Right lung (tissue), 10 donors: ENCODE measurements around the gene RHBDD2. TPM values are rescaled to one million over a fixed set of nuclear protein-coding genes. Genes with fewer than 3 reads are reported as not detected.
"Not testable (repeated sequence)": the region's sequence is repeated elsewhere in the genome, so short reads cannot be mapped to it uniquely, and the experiment has no call there.

Experiments
- DNase-seq, 2 donors: peaks; one replicate each; pipeline ENCODE4 v3.0.0-alpha.2; 2013
- long read RNA-seq, 8 donors: transcript quantifications; one replicate each; lab custom pipeline, GENCODE V29; 2026
- polyA plus RNA-seq, 5 donors: library from polyadenylated mRNA; unstranded; fragments of 120-200 nt; gene quantifications; one replicate each; pipeline versions ENCODE4 v1.2.1 to v1.2.3, GENCODE V29; 2013; ENCODE audit warnings: inconsistent platforms in 1 of 5, low replicate concordance in 1 of 5; ENCODE audit not compliant: insufficient read length in 5 of 5, insufficient read depth in 1 of 5

Gene RHBDD2
- 10 to 100 TPM; 36.6 to 65.7 (median 45.4) TPM for polyA plus RNA-seq
- long read RNA-seq, donor 1, transcript RHBDD2-201 (4 exons, 1,802 nt), result major isoform, 13 of 42 reads
- long read RNA-seq, donor 1, transcript RHBDD2-202 (5 exons, 1,878 nt), result major isoform, 13 of 42 reads
- long read RNA-seq, donor 1, transcript RHBDD2-203 (3 exons, 1,274 nt), result minor isoform, 11 of 42 reads
- long read RNA-seq, donor 1, partial matches to known transcripts, result 0 of 42 reads
- long read RNA-seq, donor 1, other reads (novel, unspliced or antisense), result 0 of 42 reads
- long read RNA-seq, donor 2, transcript RHBDD2-201 (4 exons, 1,802 nt), result major isoform, 5 of 14 reads
- long read RNA-seq, donor 2, transcript RHBDD2-202 (5 exons, 1,878 nt), result major isoform, 5 of 14 reads
- long read RNA-seq, donor 2, partial matches to known transcripts, result 0 of 14 reads
- long read RNA-seq, donor 2, other reads (novel, unspliced or antisense), result 0 of 14 reads
- long read RNA-seq, donor 3, transcript RHBDD2-201 (4 exons, 1,802 nt), result major isoform, 6 of 35 reads
- long read RNA-seq, donor 3, transcript RHBDD2-203 (3 exons, 1,274 nt), result minor isoform, 5 of 35 reads
- long read RNA-seq, donor 3, transcript RHBDD2-202 (5 exons, 1,878 nt), result minor isoform, 5 of 35 reads
- long read RNA-seq, donor 3, partial matches to known transcripts, result 17 of 35 reads
- long read RNA-seq, donor 3, other reads (novel, unspliced or antisense), result 0 of 35 reads
- long read RNA-seq, donor 4, transcript RHBDD2-201 (4 exons, 1,802 nt), result major isoform, 12 of 30 reads
- long read RNA-seq, donor 4, transcript RHBDD2-202 (5 exons, 1,878 nt), result minor isoform, 7 of 30 reads
- long read RNA-seq, donor 4, transcript RHBDD2-203 (3 exons, 1,274 nt), result minor isoform, 11 of 30 reads
- long read RNA-seq, donor 4, partial matches to known transcripts, result 0 of 30 reads
- long read RNA-seq, donor 4, other reads (novel, unspliced or antisense), result 0 of 30 reads
- long read RNA-seq, donor 5, transcript RHBDD2-201 (4 exons, 1,802 nt), result major isoform, 16 of 34 reads
- long read RNA-seq, donor 5, transcript RHBDD2-203 (3 exons, 1,274 nt), result minor isoform, 13 of 34 reads
- long read RNA-seq, donor 5, partial matches to known transcripts, result 0 of 34 reads
- long read RNA-seq, donor 5, other reads (novel, unspliced or antisense), result 0 of 34 reads
- long read RNA-seq, donor 6, transcript RHBDD2-203 (3 exons, 1,274 nt), result minor isoform, 11 of 37 reads
- long read RNA-seq, donor 6, transcript RHBDD2-202 (5 exons, 1,878 nt), result minor isoform, 8 of 37 reads
- long read RNA-seq, donor 6, transcript RHBDD2-201 (4 exons, 1,802 nt), result major isoform, 16 of 37 reads
- long read RNA-seq, donor 6, partial matches to known transcripts, result 0 of 37 reads
- long read RNA-seq, donor 6, other reads (novel, unspliced or antisense), result 0 of 37 reads
- long read RNA-seq, donor 7, transcript RHBDD2-203 (3 exons, 1,274 nt), result major isoform, 24 of 51 reads
- long read RNA-seq, donor 7, transcript RHBDD2-201 (4 exons, 1,802 nt), result minor isoform, 13 of 51 reads
- long read RNA-seq, donor 7, transcript RHBDD2-202 (5 exons, 1,878 nt), result minor isoform, 12 of 51 reads
- long read RNA-seq, donor 7, partial matches to known transcripts, result 0 of 51 reads
- long read RNA-seq, donor 7, other reads (novel, unspliced or antisense), result 0 of 51 reads
- long read RNA-seq, donor 8, transcript RHBDD2-203 (3 exons, 1,274 nt), result major isoform, 7 of 14 reads
- long read RNA-seq, donor 8, transcript RHBDD2-201 (4 exons, 1,802 nt), result minor isoform, 5 of 14 reads
- long read RNA-seq, donor 8, partial matches to known transcripts, result 0 of 14 reads
- long read RNA-seq, donor 8, other reads (novel, unspliced or antisense), result 0 of 14 reads

DNA sequence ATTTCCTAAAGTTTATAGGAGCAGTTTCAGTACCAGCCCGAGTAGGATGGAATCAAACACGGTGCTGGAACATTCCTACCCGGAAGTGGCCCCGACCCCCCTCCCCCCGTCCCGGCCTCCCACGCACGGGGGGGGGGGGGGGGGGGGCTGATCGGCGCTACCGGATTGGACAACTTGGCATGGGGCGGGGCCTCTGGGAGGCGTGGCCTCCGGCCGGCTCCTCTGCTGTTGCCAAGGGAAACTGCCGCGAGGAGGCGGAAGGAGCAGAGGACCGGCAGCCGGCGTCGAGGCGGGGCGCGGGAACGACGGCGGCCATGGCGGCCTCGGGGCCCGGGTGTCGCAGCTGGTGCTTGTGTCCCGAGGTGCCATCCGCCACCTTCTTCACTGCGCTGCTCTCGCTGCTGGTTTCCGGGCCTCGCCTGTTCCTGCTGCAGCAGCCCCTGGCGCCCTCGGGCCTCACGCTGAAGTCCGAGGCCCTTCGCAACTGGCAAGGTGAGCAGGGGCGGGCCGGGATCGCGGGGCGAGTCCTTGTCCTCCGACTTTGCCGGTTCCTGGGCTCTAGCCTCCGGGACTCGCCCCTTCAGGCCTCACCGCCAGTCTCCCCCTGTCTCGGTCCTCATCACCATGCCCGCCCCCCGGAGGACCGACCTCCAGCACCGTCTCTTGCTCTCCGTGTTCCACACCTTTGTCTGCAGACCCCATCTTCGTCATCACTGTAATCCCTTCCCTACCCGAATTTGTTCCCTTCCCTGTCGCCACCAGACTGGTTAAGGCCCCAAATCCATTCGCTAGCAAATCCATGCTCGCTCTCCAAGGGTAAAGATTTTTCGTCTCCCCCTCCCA is at the start of gene RHBDD2:
TSS of gene RHBDD2 (plus strand) at position 266 of the 843 bp plus-strand sequence. CDS start at position 315, 49 bp downstream.
- DNase-seq, result peak; percentile 93 to 94

GRCh38 chr7:75829656-75830055 is 49.2 kb upstream of the RHBDD2 start:
- not testable (repeated sequence) for DNase-seq

GRCh38 chr7:75830978-75831377 is 47.9 kb upstream of the RHBDD2 start:
- DNase-seq, result no peak

- not testable (repeated sequence) for DNase-seq
These were observed 45.2 kb upstream of the RHBDD2 start for GRCh38 chr7:75833662-75834061.

DNA sequence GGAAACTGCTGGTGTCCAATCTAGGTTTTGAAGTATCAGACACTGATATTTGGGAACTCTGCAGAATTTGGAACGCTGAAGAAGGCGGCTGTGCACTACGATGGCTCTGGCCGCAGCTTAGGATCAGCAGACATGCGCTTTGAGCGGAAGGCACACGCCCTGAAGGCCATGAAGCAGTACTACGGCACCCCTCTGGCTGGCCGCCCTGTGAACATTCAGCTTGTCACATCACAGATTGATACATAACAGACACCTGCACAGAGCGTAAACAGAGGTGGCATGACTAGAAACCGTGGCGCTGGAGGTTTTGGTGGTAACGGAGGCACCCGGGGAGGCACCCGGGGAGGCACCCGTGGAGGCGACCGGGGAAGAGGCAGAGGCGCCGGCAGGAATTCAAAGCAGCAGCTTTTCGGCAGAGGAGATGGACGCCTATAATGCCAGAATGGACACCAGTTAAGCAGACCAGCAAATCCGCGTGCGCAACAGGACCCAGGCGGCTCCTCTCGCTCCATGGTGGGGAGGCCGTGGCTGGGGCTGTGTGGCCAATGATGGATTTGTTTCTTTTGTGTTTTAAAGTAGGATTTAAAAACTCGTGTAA is 43.0 kb upstream of the RHBDD2 start:
- DNase-seq, result no peak

- DNase-seq, result no peak
These were observed 42.0 kb upstream of the RHBDD2 start for GRCh38 chr7:75836798-75837197.

DNA sequence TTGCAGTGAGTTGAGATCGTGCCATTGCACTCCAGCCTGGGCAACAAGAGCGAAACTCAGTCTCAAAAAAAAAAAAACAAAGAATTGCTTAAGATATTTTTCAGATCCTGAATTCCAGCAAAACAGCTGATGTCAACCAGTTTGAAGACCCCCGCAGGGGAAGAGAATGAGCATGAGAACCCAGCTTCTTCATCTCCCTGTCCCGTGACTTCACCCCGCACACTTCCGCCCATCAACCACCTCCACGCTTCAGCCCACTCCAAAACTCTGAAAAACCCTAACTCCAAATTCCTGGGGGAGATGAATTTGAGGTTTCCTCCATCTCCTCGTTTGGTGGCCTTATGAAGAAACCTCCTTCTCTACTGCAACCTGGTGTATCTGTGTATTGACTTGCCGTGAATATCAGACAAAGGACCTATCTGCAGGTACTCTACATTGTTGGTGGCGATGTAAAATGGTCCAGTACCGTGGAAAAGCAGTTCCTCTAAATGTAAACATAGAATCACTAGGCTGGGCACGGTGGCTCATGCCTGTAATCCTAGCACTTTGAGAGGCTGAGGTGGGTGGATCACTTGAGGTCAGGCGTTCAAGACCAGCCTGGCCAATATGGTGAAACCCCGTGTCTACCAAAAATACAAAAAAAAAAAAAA is 40.4 kb upstream of the RHBDD2 start:
- not testable (repeated sequence) for DNase-seq

GRCh38 chr7:75840029-75840428 is 38.8 kb upstream of the RHBDD2 start:
- DNase-seq, result no peak

GRCh38 chr7:75842836-75843446 is 35.9 kb upstream of the RHBDD2 start:
- DNase-seq, result peak; percentile 45 to 78

GRCh38 chr7:75843613-75844116 is 35.2 kb upstream of the RHBDD2 start:
- no peak for DNase-seq

DNA sequence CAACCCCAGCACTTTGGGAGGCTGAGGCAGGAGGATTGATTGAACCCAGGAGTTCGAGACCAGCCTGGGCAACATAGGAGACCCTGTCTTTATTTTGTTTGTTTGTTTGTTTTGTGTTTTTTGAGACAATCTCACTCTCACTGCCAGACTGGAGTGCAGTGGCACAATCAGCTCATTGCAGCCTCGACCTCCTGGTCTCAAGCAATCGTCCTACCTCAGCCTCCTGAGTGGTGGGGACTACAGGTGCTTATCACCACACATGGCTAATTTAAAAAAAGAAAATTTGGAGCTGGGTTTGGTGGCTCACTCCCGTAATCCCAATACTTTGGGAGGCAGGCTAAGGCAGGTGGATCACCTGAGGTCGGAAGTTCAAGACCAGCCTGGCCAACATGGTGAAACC is 34.7 kb upstream of the RHBDD2 start:
- DNase-seq, result no peak

DNA sequence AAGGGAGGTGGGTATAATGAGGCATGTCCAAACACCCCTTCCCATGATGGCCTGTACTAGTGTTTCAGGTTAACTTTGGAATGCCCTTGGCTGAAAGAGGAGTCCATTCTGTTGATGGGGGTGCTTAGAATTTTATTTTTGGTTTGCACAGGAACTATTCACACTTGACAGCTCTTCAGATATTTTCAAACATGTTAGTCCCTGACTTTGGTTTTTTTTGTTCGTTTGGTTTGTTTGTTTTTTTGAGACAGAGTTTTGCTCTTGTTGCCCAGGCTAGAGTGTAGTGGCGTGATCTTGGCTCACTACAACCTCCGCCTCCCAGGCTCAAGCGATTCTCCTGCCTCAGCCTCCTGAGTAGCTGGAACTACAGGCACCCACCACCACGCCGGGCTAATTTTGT is 33.7 kb upstream of the RHBDD2 start:
- not testable (repeated sequence) for DNase-seq

GRCh38 chr7:75847707-75848106 is 31.1 kb upstream of the RHBDD2 start:
- no peak for DNase-seq

- no peak for DNase-seq
These were observed 29.3 kb upstream of the RHBDD2 start for GRCh38 chr7:75849573-75849972.

- no peak for DNase-seq
These were observed 28.6 kb upstream of the RHBDD2 start for GRCh38 chr7:75850235-75850634.

- no peak for DNase-seq
These were observed 24.6 kb upstream of the RHBDD2 start for GRCh38 chr7:75854233-75854632.

- not testable (repeated sequence) for DNase-seq
These were observed 24.0 kb upstream of the RHBDD2 start for GRCh38 chr7:75854813-75855345.

- no peak for DNase-seq
These were observed 22.3 kb upstream of the RHBDD2 start for GRCh38 chr7:75856536-75856935.
